NCI-H446 (cell line): ENCODE results near the gene RNF169.
"Not testable (repeated sequence)": the region's sequence is repeated elsewhere in the genome, so short reads cannot be mapped to it uniquely, and the experiment has no call there.

Experiments
- DNase-seq, 2 experiments: peaks; one replicate each; lab custom pipeline; 2025; lab: John Stamatoyannopoulos, UW

The RNF169 gene

DNA sequence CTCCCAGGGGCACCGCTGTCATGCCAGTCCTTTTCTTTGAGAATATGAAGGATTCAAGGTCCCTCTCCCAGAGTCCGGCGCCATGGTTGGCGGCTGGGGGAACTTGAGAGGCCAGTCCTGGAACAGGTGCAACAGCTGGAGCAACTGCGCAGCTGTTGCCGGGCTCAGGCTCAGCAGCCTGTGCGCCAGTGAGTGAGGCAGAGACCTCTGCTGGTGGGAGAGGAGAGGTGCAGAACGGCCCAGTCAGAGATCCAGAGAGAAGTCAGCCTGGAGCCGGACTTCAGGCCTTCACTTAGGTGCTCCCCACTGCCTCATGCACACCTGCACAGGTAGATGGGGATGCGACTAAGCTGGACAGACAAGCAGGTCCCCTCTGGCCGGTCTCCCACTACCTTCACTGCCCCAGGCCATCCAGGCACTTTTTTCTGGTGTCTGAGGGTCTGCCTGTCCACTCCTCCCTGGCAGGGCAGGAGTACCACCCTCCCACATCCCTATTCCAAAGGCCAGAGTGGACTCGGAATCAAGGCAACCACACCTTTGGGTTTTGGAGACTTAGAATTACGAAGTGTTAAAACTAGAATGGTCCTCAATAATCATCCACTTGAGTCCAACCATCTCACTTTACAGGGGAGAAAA, 22.0 kb upstream of the RNF169 start:
- DNase-seq: peak; percentile 13 to 69

DNA sequence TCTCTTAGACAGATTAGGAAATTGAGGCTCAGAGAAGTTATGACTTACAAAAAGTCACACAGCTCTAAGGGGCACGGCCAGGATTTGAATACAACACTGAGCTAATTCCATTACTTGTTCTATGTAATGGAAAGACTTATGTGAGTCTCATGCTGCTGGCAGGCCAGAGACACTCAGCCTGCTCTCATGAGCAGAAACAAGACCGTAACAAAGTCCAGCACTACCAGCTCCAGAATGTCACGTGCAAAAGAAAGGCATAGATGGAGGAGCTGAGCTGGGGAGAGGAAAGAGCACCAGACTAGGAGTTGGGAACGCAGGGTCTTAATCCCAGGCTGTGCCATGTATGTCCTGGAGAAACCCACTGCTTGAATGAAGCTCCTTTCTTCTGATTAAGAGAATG, 19.3 kb upstream of the RNF169 start:
- DNase-seq: no peak

DNA sequence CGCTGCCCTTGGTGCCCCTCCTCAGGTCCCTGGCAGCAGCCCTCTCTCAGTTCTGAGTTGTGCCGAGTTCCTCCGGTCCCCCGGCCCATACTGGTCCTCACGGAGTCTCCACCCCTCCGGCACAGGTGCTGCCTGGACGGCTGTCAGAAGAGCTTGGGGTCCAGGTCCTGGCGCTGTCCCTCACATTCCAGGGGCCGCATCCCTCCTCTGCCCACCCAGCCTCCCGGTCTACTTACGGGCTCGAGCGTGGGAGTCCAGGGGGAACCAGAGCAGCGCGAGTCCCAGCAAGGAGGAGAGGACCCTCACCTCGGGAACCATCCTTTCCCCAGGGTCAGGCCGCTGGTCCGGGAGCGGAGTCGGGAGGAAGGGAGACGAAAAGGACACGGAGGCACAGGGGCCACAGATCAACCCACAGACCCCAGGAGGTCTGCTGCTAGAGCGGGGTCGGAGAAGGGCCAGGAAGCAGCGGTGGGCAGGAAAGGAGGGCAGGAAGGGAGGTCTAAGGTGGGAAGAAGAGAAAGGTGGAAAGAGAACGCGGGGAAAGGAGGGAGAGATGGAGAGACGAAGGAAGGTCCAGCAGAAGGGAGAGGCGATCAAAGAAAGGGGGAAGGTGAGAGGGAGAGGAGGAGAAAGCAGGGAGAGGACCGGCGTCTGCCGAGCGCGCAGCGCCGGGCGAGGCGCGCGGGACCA, 17.9 kb upstream of the RNF169 start:
- DNase-seq: no peak

DNA sequence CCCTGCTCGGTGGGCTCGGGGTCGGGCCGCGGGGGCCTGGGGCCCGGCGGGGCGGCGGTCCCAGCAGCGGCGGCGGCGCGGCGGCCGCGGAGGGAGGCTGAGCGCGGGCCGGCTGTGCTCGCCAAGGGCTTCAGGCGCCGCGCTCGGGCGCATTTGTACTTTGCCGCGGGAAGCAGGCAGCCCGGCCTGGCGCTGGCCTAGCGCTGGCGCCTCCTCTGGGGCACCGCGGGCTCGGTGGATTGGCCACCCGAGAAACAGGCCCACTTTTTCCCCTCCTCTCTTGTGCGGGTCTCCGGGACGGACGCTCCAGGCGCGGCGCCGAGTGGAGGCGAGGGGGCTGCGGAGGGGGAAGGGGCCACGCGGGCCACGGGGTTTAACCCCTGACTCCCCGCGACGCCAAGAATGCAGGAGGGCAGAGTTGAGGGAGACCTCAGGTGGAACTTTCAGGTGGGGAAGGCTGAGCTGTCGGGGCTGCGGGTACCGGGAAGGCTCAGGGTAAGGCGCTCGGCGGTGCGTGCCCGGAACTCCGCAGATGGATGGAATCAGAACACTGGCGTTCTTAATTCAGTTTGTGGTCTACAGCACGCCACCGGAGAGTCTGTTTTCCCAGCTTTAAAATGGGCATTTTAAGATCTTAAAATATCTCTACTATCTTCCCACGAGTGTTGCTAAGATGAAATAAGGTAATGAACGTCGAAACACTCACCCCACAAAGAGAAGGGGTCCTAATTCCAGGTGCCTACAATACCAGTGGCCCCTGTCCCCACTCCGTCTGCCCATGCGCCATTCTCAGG, 17.2 kb upstream of the RNF169 start, which contains the start of gene CHRDL2:
TSS of gene CHRDL2 (minus strand) at position 126 of the 794 bp plus-strand sequence. CDS start 538 bp downstream, outside the sequence.
- DNase-seq: no peak

DNA sequence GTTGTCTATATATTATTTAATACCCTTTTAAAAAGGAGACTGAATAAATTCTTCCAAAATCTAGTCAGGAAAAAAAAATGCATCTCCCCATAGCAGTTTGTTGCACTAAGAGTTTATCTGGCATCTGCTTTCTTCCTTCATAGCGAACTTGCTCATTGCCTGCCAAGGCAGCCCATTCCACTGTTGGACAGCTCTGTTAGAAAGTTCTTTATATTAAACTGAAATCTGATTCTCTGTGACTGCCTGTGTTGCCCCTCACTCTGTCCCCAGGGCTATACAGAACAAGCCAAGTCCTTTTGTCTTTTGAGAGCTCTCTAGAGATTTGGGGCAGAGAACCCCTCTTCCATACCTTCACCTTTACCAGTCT, 14.1 kb upstream of the RNF169 start:
- no peak for DNase-seq

DNA sequence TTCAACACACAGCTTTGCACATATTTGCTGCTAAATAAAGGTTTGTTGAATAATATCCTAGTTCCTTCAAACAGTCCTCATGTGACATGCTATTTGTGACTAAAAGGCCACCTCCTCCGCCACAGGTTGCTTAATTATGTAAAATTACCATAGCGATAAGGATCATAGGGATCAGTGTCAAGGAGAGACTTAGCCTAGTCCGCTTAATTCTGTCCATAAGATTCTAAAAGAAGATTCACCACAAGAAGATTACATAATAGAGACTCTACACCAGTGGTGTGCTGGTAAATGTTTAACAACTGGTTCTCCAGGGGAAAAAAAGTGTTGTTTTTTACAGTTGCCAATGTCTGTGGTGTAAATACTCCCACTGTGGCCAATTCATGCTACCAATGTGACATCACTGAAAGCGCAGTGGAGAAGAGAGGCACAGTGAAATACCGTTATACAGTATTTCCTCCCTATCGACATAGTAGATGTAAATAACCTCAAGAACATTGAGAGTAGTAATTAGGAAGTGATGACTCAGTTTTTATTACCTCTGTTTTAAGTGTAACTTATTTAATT, 13.2 kb upstream of the RNF169 start:
- no peak for DNase-seq

DNA sequence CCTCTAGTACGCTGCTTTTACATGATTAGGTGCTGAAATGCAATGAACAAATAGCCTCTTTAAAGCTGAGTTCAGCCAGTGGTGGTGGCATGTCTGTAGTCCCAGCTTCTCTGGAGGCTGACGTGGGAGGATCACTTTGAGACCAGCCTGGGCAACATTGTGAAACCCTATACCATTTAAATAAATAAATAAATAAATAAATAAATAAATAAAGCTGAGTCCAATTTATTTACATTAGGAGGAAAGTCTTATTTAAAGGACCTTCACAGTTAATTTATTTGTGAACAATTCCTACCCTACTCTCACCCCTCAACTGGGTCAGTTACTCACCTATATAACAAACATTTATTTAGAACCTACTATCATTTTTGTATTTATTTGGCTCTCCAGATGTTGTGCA, 12.6 kb upstream of the RNF169 start:
- no peak for DNase-seq

DNA sequence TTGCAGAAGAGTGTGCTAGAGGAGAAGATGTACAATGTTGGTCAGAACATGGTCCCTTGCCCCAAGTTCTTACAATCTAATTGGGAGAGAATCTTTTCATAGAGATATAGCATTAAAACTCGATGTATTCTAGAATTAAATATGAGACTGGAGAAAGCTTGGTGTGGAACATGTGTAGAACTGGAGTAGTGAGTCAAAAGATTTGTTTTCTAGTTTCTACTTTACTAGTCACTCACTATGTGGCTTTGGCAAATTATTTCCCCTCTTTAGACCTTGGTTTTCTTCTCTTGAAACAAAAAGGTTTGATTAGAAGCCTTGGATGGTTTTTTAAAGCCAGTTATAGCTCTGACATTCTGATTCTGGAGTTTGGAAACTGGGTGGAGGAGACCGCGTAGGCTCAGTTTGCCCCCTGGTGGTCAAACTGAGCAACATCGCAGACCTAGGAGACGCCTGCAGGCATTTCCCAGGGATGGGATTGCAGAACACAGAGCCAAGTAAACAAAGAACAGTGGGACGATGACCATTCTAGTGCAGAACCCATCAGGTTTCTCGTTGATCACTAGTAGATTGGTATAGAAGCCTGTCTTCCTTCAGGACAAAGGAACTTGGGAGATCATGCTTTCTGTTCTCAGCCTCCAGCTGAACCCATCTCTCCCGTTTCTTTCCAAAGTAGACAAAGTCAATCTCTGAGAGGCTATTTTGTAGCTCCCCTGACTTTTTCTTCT, 8.9 kb upstream of the RNF169 start:
- peak; percentile 25 to 77 for DNase-seq

DNA sequence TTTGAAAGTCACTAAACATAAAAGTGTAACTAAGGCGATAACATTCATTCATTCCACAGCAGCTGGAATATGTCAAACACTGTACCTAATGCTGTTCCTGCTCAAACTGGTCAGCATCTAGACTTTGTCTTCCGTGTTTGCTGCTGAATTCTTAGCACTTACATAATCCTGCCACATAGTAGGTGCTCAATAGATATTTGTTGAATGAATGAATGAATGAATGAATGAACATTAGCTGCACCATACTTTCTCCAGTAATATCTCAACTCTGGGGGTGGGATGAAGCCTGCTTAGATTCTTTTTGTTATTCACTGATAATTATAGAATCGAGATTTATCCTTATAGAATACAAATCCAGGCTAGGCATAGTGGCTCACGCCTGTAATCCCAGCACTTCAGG, 6.6 kb upstream of the RNF169 start:
- no peak for DNase-seq

DNA sequence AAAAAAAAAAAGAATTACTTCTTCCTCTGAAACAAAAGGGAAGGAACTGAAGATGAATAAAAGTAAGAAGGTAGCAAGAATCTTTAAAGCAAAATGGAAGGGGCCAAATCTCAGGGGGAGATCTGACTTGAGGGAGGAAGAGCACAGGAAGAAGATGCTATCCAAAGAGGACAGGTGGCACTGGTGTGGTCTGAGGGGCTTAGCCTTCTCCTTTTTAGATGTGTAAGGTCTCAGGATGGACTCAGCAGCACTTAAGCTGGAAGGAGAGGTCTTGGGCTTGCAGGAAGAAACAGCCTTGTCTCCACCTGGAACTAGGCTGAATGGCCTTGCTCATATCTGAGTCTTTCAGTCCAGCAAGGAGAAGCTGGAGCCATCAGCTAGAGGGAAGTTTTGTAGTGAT, 5.0 kb upstream of the RNF169 start:
- no peak for DNase-seq

DNA sequence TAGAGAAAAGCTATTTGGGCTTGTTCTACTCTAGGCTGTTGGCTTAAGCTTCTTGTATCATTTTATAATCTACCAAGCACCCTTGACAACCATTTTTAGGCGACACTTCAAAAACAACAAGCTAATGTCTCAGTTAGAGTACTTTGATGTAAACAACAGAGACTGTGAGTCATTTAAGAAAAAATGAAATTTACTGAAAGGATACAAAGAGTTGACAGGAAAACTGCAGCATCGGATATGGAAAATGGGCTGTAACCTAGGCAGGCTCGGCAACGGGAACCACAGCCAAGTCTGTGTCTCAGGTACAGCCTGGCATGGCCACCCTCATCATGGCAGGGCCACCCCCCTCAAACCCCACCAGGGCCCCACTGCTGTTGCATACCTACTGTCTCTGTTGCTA, 4.4 kb upstream of the RNF169 start:
- DNase-seq: no peak

DNA sequence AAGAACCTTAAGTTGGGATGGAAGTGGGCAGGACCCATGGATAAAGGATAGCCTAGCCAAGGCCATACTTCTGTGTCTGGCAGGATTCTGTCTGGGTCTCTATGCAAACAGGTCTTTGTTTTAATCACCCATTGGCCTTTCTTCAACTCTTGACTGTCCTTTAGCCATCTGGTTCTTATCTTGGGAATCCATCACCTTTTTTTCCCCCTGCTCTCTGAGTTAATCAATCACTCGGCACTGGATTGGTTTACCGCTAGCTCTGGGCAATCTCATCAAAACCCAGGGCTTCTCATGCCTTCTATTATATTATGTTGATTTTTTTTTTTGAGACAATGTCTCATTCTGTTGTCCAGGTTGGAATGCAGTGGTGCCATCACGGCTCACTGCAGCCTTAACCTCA, 1.8 kb upstream of the RNF169 start:
- DNase-seq: no peak

DNA sequence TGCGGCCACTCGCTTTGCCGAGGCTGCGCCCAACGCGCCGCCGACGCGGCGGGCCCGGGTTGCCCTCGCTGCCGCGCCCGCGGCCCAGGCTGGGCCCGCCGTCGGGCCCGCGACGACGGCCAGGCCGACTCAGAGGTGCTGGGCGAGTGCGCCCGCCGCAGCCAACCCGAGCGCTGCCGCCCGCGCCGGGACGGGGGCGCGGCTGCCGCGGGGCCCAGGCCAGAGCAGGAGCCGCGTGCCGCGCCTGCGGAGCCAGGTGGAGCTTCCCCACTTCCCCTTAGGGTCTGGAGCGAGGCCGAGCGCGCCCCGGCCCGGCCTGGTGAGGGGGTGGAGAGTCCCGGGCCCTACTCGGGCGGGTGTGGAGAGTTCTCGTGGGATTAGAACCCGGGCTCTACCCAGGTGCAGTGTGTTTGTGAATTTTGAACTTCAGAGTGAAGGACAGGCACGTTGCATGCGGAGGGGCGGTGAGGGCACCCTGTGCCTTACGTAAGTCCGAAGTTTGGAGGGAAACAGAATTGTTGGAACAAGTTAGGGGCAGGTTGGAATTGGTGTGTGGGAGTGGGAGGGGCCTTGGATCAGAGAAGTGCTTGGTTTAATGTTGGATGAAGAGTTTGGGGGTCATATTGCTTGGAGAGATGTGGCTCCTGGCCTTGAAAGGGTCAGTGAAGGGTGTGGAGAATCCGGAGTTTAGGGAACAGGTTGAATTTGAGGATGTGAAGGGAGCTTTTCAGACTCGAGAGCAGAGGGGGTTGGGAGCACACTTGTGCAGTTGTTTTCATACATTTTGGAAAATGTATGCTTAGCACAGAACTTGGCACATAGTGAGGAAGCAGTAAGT, 697 bp downstream of the RNF169 start:
- peak in 1 of 2 experiments; percentile 44 for DNase-seq

DNA sequence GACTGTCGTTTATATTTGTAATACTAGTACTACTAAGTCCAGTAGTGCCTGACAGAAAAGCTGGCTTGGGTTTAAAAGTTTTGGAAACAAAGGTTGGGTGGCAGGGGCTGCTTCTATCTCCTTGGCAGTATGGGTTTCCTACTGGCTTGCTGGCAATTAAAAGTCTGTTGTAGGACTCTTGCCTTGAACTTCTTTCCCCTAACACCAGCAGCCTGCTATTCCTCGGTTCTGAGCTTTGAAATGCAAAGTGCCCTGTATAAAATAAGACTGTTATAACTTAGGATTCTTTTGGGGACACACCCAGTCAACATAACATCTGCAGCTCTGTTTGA, 1.3 kb downstream of the RNF169 start:
- no peak for DNase-seq

DNA sequence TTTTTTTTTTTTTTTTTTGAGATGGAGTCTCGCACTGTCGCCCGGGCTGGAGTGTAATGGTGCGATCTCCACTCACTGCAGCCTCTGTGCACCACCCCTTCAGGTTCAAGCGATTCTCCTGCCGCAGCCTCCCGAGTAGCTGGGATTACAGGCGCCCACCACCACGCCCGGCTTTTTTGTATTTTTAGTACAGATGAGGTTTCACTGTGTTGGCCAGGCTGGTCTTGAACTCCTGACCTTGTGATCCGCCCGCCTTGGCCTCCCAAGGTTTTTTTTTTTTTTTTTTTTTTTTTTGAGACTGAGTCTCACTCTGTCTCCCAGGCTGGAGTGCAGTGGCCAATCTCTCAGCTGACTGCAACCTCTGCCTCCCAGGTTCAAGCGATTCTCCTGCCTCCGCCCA, 1.9 kb downstream of the RNF169 start:
- not testable (repeated sequence) for DNase-seq

DNA sequence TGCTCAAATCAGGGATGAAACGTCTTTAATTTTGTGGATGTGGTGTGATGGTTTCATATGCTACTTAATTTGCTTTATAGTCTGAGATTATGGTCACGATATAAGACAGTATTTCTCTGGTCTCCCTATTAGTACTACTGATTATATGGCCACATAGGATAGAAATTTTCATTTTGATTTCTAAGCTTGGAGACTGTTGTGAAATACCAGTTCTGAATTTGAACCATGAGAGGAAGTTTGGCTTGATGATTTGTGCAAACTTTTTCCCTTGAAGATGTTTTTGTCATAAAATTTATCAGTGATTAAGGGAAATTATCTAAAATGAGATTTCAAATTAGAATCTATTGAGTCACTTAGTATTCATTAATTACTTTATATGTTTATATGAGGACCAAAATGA, 2.7 kb downstream of the RNF169 start:
- no peak for DNase-seq

DNA sequence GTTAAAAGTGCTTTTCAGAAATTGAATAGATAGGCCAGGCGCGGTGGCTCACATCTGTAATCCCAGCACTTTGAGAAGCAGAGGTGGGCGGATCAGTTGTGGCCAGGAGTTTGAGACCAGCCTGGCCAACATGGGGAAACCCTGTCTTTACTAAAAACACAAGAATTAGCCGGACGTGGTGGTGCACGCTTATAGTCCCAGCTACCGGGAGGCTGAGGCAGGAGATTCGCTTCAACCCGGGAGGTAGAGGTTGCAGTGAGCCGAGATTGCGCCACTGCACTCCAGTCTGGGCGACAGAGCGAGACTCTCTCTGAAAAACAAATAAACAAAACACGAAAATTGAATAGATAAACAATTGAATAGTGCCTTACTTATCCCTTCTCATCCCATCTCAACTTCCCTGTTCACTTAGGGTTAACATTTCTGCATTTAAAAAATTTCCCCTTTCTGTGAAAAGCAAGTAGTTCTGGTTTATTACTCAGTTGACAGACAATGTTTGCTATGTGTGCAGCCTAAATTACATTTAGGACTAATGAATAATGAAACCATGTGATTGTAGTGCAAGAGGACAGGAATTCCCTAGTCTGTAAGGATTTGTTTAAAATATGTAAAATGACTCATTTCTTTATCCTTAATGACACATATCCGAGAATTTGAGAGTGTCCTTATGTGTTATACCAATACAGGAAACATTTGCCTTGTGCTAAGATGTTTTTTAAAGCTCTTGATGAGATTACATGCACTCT, 6.0 kb downstream of the RNF169 start:
- no peak for DNase-seq

DNA sequence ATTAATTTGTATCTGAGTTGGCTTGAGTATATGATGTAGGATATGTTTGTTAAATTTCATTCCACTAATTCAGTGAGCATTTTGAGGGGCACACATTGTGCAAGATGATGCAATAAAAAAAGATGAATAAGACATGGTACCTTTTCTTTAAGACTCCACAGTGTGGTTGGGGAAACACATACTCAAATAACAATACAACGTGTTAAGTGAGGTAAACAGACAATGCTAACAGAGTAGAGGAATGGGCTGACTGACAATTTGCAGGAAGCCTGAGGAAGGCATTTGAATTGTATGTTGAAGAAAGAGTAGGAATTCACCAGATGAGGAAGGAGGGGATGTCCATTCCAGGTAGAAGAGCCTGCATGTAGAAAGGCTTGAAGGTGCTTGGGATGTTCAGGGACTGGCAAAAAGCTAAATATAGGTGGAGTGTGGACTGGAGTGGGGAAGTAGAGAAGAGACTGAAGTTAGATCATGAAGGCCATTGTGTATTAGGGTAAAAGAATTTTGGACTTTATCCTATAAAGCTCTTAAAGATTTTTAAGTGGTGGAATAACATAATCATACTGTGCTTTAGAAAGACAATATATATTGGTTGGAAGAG, 6.8 kb downstream of the RNF169 start:
- DNase-seq: no peak

DNA sequence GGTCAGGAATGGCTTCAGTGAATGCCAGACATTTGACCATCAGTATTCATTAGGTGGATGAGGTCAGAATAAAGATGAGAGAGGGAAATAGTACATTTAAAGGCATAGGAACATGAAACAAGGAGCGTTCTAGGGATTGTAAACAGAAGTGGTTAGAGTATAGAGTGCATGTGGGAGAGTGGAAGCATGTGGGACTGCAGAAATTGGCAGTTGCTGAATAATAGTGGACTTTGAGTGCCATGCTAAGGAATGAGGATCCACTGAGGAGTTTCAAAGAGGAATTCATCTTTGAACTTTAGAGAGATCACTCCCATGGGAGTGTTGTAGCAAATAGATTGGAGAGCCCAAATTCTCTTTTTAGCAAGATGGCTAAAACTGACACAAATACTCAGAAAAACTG, 7.9 kb downstream of the RNF169 start:
- no peak for DNase-seq

DNA sequence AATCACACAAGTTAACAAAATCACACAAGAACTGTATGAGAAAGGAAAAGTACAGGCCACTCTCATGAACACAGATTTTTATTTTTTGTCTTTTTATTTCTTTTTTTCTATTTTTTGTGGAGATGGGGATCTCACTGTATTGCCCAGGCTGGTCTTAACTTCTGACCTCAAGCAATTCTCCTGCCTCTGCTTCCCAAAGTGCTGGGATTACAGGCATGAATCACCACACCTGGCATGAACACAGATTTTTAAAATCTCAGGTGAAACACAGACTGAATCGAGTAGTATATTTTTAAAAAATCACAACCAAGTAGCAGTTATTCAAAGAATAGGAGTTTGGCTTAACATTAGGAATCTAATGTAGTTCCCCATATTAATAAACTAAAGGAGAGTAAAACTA, 18.3 kb downstream of the RNF169 start:
- no peak for DNase-seq
